HCT116 (cell line): ENCODE measurements around the gene TMEM82. TPM values are rescaled to one million over a fixed set of nuclear protein-coding genes. Genes with fewer than 3 reads are reported as not detected.

ENCODE experiments used
- ATAC-seq: fragments of 200-7000 bp; cut with Tn5 transposase; 2 replicates; pipeline ENCODE4 v1.9.1; 2020; ENCODE audit warnings: mild to moderate bottlenecking, moderate library complexity
- BruUV-seq: library from RNA; stranded (reverse); fragments of 400-500 nt; replicated peaks from 2 replicates; lab custom pipeline; 2021; lab: Mats Ljungman, UMichigan
- CTCF ChIA-PET: fragments of 300-600 bp; sonication (Branson Sonifier 250); formaldehyde crosslinking; loops from one replicate; lab custom pipeline; 2021; ENCODE audit warnings: antibody characterized with exemption; lab: Charles Lee
- POLR2A ChIA-PET: fragments of 300-600, 350-600 bp; sonication (Branson Sonifier 250); formaldehyde crosslinking; loops from one replicate; lab custom pipeline; 2021; ENCODE audit warnings: antibody characterized with exemption; lab: Charles Lee
- RAD21 ChIA-PET, 2 experiments: fragments of 300-600 bp; sonication (Branson Sonifier 250); formaldehyde crosslinking; loops; one replicate each; lab custom pipeline; 2023; ENCODE audit warnings: low total read pairs in 2 of 2; ENCODE audit not compliant: uncharacterized antibody in 2 of 2, unreplicated experiment in 2 of 2, low non-redundant PET in 1 of 2; lab: Charles Lee
- DNase-seq: peaks from one replicate; pipeline ENCODE4 v3.0.0-alpha.2; 2010; ENCODE audit warnings: low read depth, low spot score
- H2AFZ ChIP-seq: fragments of 200-600 bp; shearing (Covaris generic), sonication (generic); 2 replicates; pipeline ENCODE4 v1.6.1; 2017; ENCODE audit warnings: low read depth, mixed run types, mixed read lengths, antibody characterized with exemption, low read length; ENCODE audit not compliant: poor library complexity, severe bottlenecking
- H3K27ac ChIP-seq: 2 replicates; pipeline ENCODE4 v1.5.1; 2012; ENCODE audit warnings: low read depth, low read length
- H3K27me3 ChIP-seq: fragments of 200-600 bp; sonication (generic); 2 replicates; pipeline ENCODE4 v1.6.1; 2016; ENCODE audit warnings: mixed run types, low read length, mixed read lengths; ENCODE audit not compliant: insufficient read depth
- H3K36me3 ChIP-seq, 2 experiments: fragments of 200-500 bp in 1 of 2; fragments of 200-600 bp in 1 of 2; sonication (Bioruptor generic) in 1 of 2; sonication (generic) in 1 of 2; 2 replicates each; pipeline versions ENCODE4 v1.5.1 to v1.6.1; 2014 to 2016; ENCODE audit warnings: low read length in 2 of 2, inconsistent platforms in 1 of 2, mixed read lengths in 1 of 2, mixed run types in 1 of 2; ENCODE audit not compliant: insufficient read depth in 2 of 2, control insufficient read depth in 1 of 2
- H3K4me1 ChIP-seq, 2 experiments: fragments of 200-600 bp in 1 of 2; sonication (generic) in 1 of 2; 2 replicates each; pipeline versions ENCODE4 v1.5.1 to v1.6.1; 2012 to 2017; ENCODE audit warnings: low read length in 2 of 2, inconsistent platforms in 1 of 2, mild to moderate bottlenecking in 1 of 2, mixed read lengths in 1 of 2, mixed run types in 1 of 2, moderate library complexity in 1 of 2; ENCODE audit not compliant: insufficient read depth in 2 of 2, control insufficient read depth in 1 of 2
- H3K4me2 ChIP-seq: fragments of 200-600 bp; sonication (generic); 2 replicates; pipeline ENCODE4 v1.6.1; 2017; ENCODE audit warnings: mixed run types, low read length, mixed read lengths
- H3K4me3 ChIP-seq, 2 experiments: fragments of 200-600 bp in 1 of 2; sonication (generic) in 1 of 2; replicated peaks in 1 of 2; 2 replicates each; pipeline ENCODE4 v1.5.1; 2011 to 2016; ENCODE audit warnings: low read length in 2 of 2, control low read depth in 1 of 2, low read depth in 1 of 2, mild to moderate bottlenecking in 1 of 2, mixed read lengths in 1 of 2, mixed run types in 1 of 2
- H3K79me2 ChIP-seq: fragments of 200-600 bp; sonication (generic); 2 replicates; pipeline ENCODE4 v1.6.1; 2017; ENCODE audit warnings: mild to moderate bottlenecking, mixed run types, low read length, moderate library complexity, mixed read lengths; ENCODE audit not compliant: insufficient read depth
- H3K9ac ChIP-seq: fragments of 200-600 bp; sonication (generic); 2 replicates; pipeline ENCODE4 v1.6.1; 2016; ENCODE audit warnings: low read length, mixed read lengths
- H3K9me2 ChIP-seq: fragments of 200-600 bp; sonication (generic), shearing (Covaris generic); 2 replicates; pipeline ENCODE4 v1.6.1; 2017; ENCODE audit warnings: mixed run types, mild to moderate bottlenecking, moderate library complexity; ENCODE audit not compliant: insufficient read depth
- H3K9me3 ChIP-seq, 2 experiments: fragments of 200-500 bp in 1 of 2; fragments of 200-600 bp in 1 of 2; sonication (Bioruptor generic) in 1 of 2; sonication (generic) in 1 of 2; 2 replicates each; pipeline ENCODE4 v1.6.1; 2014 to 2017; ENCODE audit warnings: low read length in 2 of 2, mixed read lengths in 2 of 2, inconsistent platforms in 1 of 2, low read depth in 1 of 2, mild to moderate bottlenecking in 1 of 2, mixed run types in 1 of 2, moderate library complexity in 1 of 2; ENCODE audit not compliant: control insufficient read depth in 1 of 2, insufficient read depth in 1 of 2
- H4K20me1 ChIP-seq: fragments of 200-600 bp; sonication (generic), shearing (Covaris generic); 2 replicates; pipeline ENCODE4 v1.6.1; 2017; ENCODE audit warnings: mixed run types, mild to moderate bottlenecking, moderate library complexity; ENCODE audit not compliant: insufficient read depth
- CTCF ChIP-seq, 3 experiments: fragments of 200-600 bp in 1 of 3; sonication (generic) in 1 of 3; IDR thresholded peaks in 2 of 3; conservative IDR thresholded peaks in 1 of 3; 2 replicates each; pipeline ENCODE4 v1.5.1; 2012 to 2017; ENCODE audit warnings: low read depth in 2 of 3, low read length in 2 of 3, antibody characterized with exemption in 1 of 3, borderline replicate concordance in 1 of 3, control low read depth in 1 of 3, mild to moderate bottlenecking in 1 of 3, mixed read lengths in 1 of 3, mixed run types in 1 of 3, moderate library complexity in 1 of 3; ENCODE audit not compliant: insufficient read depth in 1 of 3
- ELF1 ChIP-seq: IDR thresholded peaks from 2 replicates; pipeline ENCODE4 v1.6.1; 2012; ENCODE audit warnings: low read depth, borderline replicate concordance
- MAX ChIP-seq: IDR thresholded peaks from 2 replicates; pipeline ENCODE4 v1.6.1; 2012
- POLR2A ChIP-seq: IDR thresholded peaks from 2 replicates; pipeline ENCODE4 v1.7.0; 2011; ENCODE audit warnings: borderline replicate concordance; ENCODE audit not compliant: insufficient read depth, insufficient read length; ENCODE audit errors: extremely low read depth
- SIN3A ChIP-seq: IDR thresholded peaks from 2 replicates; pipeline ENCODE4 v1.6.1; 2012; ENCODE audit warnings: low read depth
- SRF ChIP-seq: IDR thresholded peaks from 2 replicates; pipeline ENCODE4 v1.6.1; 2012; ENCODE audit warnings: low read depth
- YY1 ChIP-seq: IDR thresholded peaks from 2 replicates; pipeline ENCODE4 v1.6.1; 2011; ENCODE audit warnings: low read length, low read depth, moderate library complexity, mild to moderate bottlenecking; ENCODE audit not compliant: insufficient replicate concordance; ENCODE audit errors: extremely low read depth
- ZBTB33 ChIP-seq: IDR thresholded peaks from 2 replicates; pipeline ENCODE4 v1.6.1; 2011; ENCODE audit warnings: mild to moderate bottlenecking, low read length, moderate library complexity; ENCODE audit not compliant: insufficient replicate concordance; ENCODE audit errors: extremely low read depth
- intact Hi-C: fragments of 100-400 bp; cut with micrococcal nuclease; formaldehyde crosslinking; loops from 2 replicates; pipeline ENCODE4 v1.10.0; 2022
- total RNA-seq: library from RNA; stranded (reverse); gene quantifications from one replicate; pipeline ENCODE4 v1.2.1, GENCODE V29; 2021; ENCODE audit not compliant: unreplicated experiment

Gene TMEM82
- total RNA-seq, 1 experiment from 2014 or later = not detected

GRCh38 chr1:15703562-15703961 lies 38.7 kb upstream of the TMEM82 start:
- ATAC-seq (0 out of 2 replicates have a peak, but pooled peaks have one; percentile 33), DNase-seq (no peak)
- ChIA-PET POLR2A (no interaction called here), RAD21 (no interaction called here), CTCF (no interaction called here)
- Histone ChIP-seq H3K9me3 (no peaks in the 10 kb centered on the region), H3K9ac (no peak overlapping the region), H3K4me1 (peaks cover 0 to 3% of the 10 kb centered on the region in 2 experiments; a peak in 1 of 4 replicates), H3K9me2 (no peaks in the 10 kb centered on the region), H3K4me2 (no peak overlapping the region), H3K4me3 (no peak overlapping the region), H3K27me3 (no peaks in the 10 kb centered on the region), H2AFZ (no peak overlapping the region), H3K36me3 (no peaks in the 10 kb centered on the region), H3K79me2 (peaks cover 21% of the 10 kb centered on the region; the same call in 1 of the 2 replicates), H4K20me1 (no peaks in the 10 kb centered on the region), H3K27ac (no peak overlapping the region)
- BruUV-seq = no TSS peak
- intact Hi-C loops = no loop called here
- TF ChIP-seq MAX (no peak), SIN3A (no peak), CTCF (IDR thresholded peaks at IDR 0.05 in 2 of 3, conservative IDR thresholded peaks at IDR 0.05 in 1 of 3; ENCODE audit: borderline replicate concordance in 1 of 3, insufficient read depth in 1 of 3, low read depth in 2 of 3, low read length in 2 of 3) (no peak)

GRCh38 chr1:15704526-15705183 lies 37.6 kb upstream of the TMEM82 start:
- RAD21 ChIA-PET = no interaction called here
- BruUV-seq = no TSS peak
- CTCF ChIA-PET = no interaction called here
- Histone ChIP-seq H3K27me3 (no peaks in the 10 kb centered on the region), H3K36me3 (no peaks in the 10 kb centered on the region), H3K4me1 (peaks cover 0 to 3% of the 10 kb centered on the region in 2 experiments; a peak in 1 of 4 replicates), H3K79me2 (peaks cover 21% of the 10 kb centered on the region; the same call in 1 of the 2 replicates), H3K9me3 (no peaks in the 10 kb centered on the region), H3K27ac (no peak overlapping the region), H3K9me2 (no peaks in the 10 kb centered on the region), H3K4me2 (no peak overlapping the region), H2AFZ (no peak overlapping the region), H4K20me1 (no peaks in the 10 kb centered on the region), H3K9ac (no peak overlapping the region), H3K4me3 (no peak overlapping the region)
- DNase-seq (no peak), ATAC-seq (no peak)
- POLR2A ChIA-PET = no interaction called here
- TF ChIP-seq MAX (no peak), YY1 (no peak), SRF (no peak), POLR2A (no peak), ZBTB33 (no peak), ELF1 (no peak), CTCF (IDR thresholded peaks at IDR 0.05 in 2 of 3, conservative IDR thresholded peaks at IDR 0.05 in 1 of 3; ENCODE audit: borderline replicate concordance in 1 of 3, insufficient read depth in 1 of 3, low read depth in 2 of 3, low read length in 2 of 3) (no peak)
- intact Hi-C loops = no loop called here
